Calu3 (cell line): Measurements from ENCODE around the gene RAB17. TPM values are rescaled to one million over a fixed set of nuclear protein-coding genes. Genes with fewer than 3 reads are reported as not detected.

Experiments
- BruUV-seq: library from RNA; stranded (reverse); fragments of 400-500 nt; replicated peaks from 2 replicates; lab custom pipeline; 2021; lab: Mats Ljungman, UMichigan
- CTCF ChIA-PET: fragments of 300-600 bp; sonication (Branson Sonifier 250); formaldehyde crosslinking; loops from one replicate; lab custom pipeline; 2022; ENCODE audit warnings: antibody characterized with exemption; lab: Charles Lee
- DNase-seq: peaks from one replicate; pipeline ENCODE4 v3.0.0; 2022
- H3K27ac Mint-ChIP-seq: one replicate; pipeline ENCODE4 v1.8.0; 2022; ENCODE audit warnings: mixed read lengths; ENCODE audit not compliant: unreplicated experiment
- H3K27me3 Mint-ChIP-seq: one replicate; pipeline ENCODE4 v1.8.0; 2022; ENCODE audit warnings: mixed read lengths; ENCODE audit not compliant: unreplicated experiment
- H3K36me3 Mint-ChIP-seq: one replicate; pipeline ENCODE4 v1.8.0; 2022; ENCODE audit warnings: mild to moderate bottlenecking, moderate library complexity, mixed read lengths; ENCODE audit not compliant: insufficient read depth, unreplicated experiment
- H3K4me1 Mint-ChIP-seq: one replicate; pipeline ENCODE4 v1.8.0; 2022; ENCODE audit warnings: mild to moderate bottlenecking, low read depth, mixed read lengths; ENCODE audit not compliant: unreplicated experiment
- H3K4me3 Mint-ChIP-seq: one replicate; pipeline ENCODE4 v1.8.0; 2022; ENCODE audit warnings: mild to moderate bottlenecking, low read depth, moderate library complexity, mixed read lengths; ENCODE audit not compliant: unreplicated experiment
- H3K9me3 Mint-ChIP-seq: one replicate; pipeline ENCODE4 v1.8.0; 2022; ENCODE audit warnings: low read depth, mixed read lengths; ENCODE audit not compliant: unreplicated experiment
- CTCF ChIP-seq: fragments of 200-600 bp; IDR thresholded peaks from one replicate; pipeline ENCODE4 v1.8.0; 2022; ENCODE audit warnings: antibody characterized with exemption; ENCODE audit not compliant: unreplicated experiment
- intact Hi-C: fragments of 100-400 bp; cut with micrococcal nuclease; formaldehyde crosslinking; loops from one replicate; pipeline ENCODE4 v1.10.0; 2022; ENCODE audit not compliant: unreplicated experiment
- total RNA-seq: library from RNA; stranded (reverse); gene quantifications from 2 replicates; pipeline ENCODE4 v1.2.3, GENCODE V29; 2022

Gene RAB17
- total RNA-seq, 1 experiment from 2014 or later = 33.3 TPM

- Mint-ChIP-seq H3K27me3 (peaks cover 82% of the 10 kb centered on the region), H3K4me1 (no peaks in the 10 kb centered on the region), H3K27ac (no peak overlapping the region), H3K9me3 (peaks cover 4% of the 10 kb centered on the region), H3K36me3 (no peaks in the 10 kb centered on the region), H3K4me3 (no peak overlapping the region)
- no peak for TF ChIP-seq CTCF
- intact Hi-C loops = no loop called here
- no TSS peak for BruUV-seq
- no peak for DNase-seq
- CTCF ChIA-PET = no interaction called here
Observed at GRCh38 chr2:237637429-237638135, 47.0 kb upstream of the RAB17 start.

- H3K27me3 Mint-ChIP-seq = peaks cover 92% of the 10 kb centered on the region
- no peak for TF ChIP-seq CTCF
- BruUV-seq = no TSS peak
- no peaks in the 10 kb centered on the region for H3K36me3 Mint-ChIP-seq
- H3K27ac Mint-ChIP-seq = no peak overlapping the region
- CTCF ChIA-PET = no interaction called here
- intact Hi-C loops = no loop called here
- no peaks in the 10 kb centered on the region for H3K4me1 Mint-ChIP-seq
- no peak overlapping the region for H3K4me3 Mint-ChIP-seq
- no peak for DNase-seq
- H3K9me3 Mint-ChIP-seq = peaks cover 4% of the 10 kb centered on the region
Observed at GRCh38 chr2:237636578-237636977, 46.0 kb upstream of the RAB17 start.

GRCh38 chr2:237633061-237633561, 42.6 kb upstream of the RAB17 start:
- Mint-ChIP-seq H3K4me1 (no peaks in the 10 kb centered on the region), H3K27ac (no peak overlapping the region), H3K27me3 (peaks cover 97% of the 10 kb centered on the region), H3K9me3 (peaks cover 4% of the 10 kb centered on the region), H3K4me3 (no peak overlapping the region), H3K36me3 (no peaks in the 10 kb centered on the region)
- intact Hi-C loops = no loop called here
- CTCF ChIA-PET = no interaction called here
- no peak for TF ChIP-seq CTCF
- no TSS peak for BruUV-seq
- no peak for DNase-seq

GRCh38 chr2:237631801-237632585, 41.5 kb upstream of the RAB17 start:
- no peak for TF ChIP-seq CTCF
- no TSS peak for BruUV-seq
- CTCF ChIA-PET = no interaction called here

More at GRCh38 chr2:237631801-237632585, 41.5 kb upstream of the RAB17 start:
- Mint-ChIP-seq H3K36me3 (no peaks in the 10 kb centered on the region), H3K27ac (no peak overlapping the region), H3K9me3 (peaks cover 4% of the 10 kb centered on the region), H3K4me1 (no peaks in the 10 kb centered on the region), H3K4me3 (no peak overlapping the region), H3K27me3 (peaks cover 94% of the 10 kb centered on the region)
- DNase-seq = no peak
- intact Hi-C loops = no loop called here
